MG63 (cell line): ENCODE results near the gene MAML1. TPM values are rescaled to one million over a fixed set of nuclear protein-coding genes. Genes with fewer than 3 reads are reported as not detected.

Source experiments
- DNase-seq: peaks from one replicate; pipeline ENCODE4 v3.0.0-alpha.2; 2020
- H3K27me3 ChIP-seq: fragments of 250-450 bp; sonication (Bioruptor Pico); 2 replicates; pipeline ENCODE4 v1.5.1; 2020; ENCODE audit warnings: mild to moderate bottlenecking, moderate library complexity
- H3K36me3 ChIP-seq: fragments of 250-450 bp; sonication (Bioruptor Pico); 2 replicates; pipeline ENCODE4 v1.5.1; 2020; ENCODE audit warnings: mild to moderate bottlenecking, moderate library complexity
- H3K4me3 ChIP-seq: fragments of 250-450 bp; sonication (Bioruptor Pico); 2 replicates; pipeline ENCODE4 v1.5.1; 2020; ENCODE audit warnings: mild to moderate bottlenecking, moderate library complexity
- H3K9me3 ChIP-seq: fragments of 250-450 bp; sonication (Bioruptor Pico); 2 replicates; pipeline ENCODE4 v1.5.1; 2020; ENCODE audit warnings: mild to moderate bottlenecking, moderate library complexity
- total RNA-seq: library from RNA; depleted of rRNA; stranded (reverse); fragments of >200 nt; shearing (Covaris generic); gene quantifications from 2 replicates; pipeline ENCODE4 v1.2.3, GENCODE V29; 2014; ENCODE audit warnings: low replicate concordance

Gene MAML1
- total RNA-seq, 1 experiment from 2014 or later: 21.3 TPM

- peak; percentile 38 for DNase-seq
- no peaks in the 10 kb centered on the region for H3K9me3 ChIP-seq
- no peak overlapping the region for H3K4me3 ChIP-seq
- H3K36me3 ChIP-seq: peaks cover 20% of the 10 kb centered on the region
- no peaks in the 10 kb centered on the region for H3K27me3 ChIP-seq
These were observed 29.6 kb downstream of the MAML1 start for GRCh38 chr5:179762079-179762780.

DNA sequence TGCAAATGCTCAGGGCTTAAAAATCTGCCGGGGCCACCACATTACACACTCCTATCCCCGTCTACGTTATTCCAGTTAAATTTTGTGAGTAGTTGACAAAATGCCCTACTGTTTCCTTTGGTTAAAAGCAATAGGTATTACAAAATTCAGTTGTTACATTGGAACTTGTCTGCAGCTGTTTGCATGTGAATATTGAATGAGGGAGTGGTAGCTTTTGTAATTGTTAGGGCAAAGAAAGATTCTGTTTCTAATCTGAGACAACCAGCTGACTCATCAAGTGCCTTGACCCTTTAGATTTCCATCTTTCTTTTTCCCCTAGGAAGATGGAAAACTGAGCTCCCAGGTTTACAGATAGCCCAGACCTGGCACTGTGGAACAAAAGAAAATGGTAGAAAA, 30.2 kb downstream of the MAML1 start:
- no peaks in the 10 kb centered on the region for H3K27me3 ChIP-seq
- H3K4me3 ChIP-seq: no peak overlapping the region
- peaks cover 25% of the 10 kb centered on the region for H3K36me3 ChIP-seq
- H3K9me3 ChIP-seq: no peaks in the 10 kb centered on the region
- DNase-seq: no peak

GRCh38 chr5:179763215-179763945, 30.8 kb downstream of the MAML1 start:
- no peaks in the 10 kb centered on the region for H3K27me3 ChIP-seq
- peaks cover 30% of the 10 kb centered on the region for H3K36me3 ChIP-seq
- no peaks in the 10 kb centered on the region for H3K9me3 ChIP-seq
- no peak overlapping the region for H3K4me3 ChIP-seq
- DNase-seq: peak; percentile 71

GRCh38 chr5:179764056-179764455, 31.4 kb downstream of the MAML1 start:
- DNase-seq: no peak
- Histone ChIP-seq H3K9me3 (no peaks in the 10 kb centered on the region), H3K4me3 (no peak overlapping the region), H3K36me3 (peaks cover 37% of the 10 kb centered on the region), H3K27me3 (no peaks in the 10 kb centered on the region)

DNA sequence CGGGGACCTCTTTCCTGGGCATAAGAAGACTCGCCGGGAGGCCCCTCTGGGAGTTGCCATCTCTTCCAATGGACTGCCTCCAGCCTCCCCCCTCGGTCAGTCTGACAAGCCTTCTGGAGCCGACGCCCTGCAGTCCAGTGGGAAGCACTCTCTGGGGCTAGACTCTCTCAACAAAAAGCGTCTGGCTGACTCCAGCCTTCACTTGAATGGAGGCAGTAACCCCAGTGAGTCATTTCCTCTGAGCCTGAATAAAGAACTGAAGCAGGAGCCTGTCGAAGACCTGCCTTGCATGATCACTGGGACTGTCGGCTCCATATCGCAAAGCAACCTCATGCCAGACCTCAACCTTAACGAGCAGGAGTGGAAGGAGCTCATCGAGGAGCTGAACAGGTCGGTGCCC, 32.8 kb downstream of the MAML1 start:
- no peak overlapping the region for H3K4me3 ChIP-seq
- H3K36me3 ChIP-seq: peaks cover 50% of the 10 kb centered on the region
- no peaks in the 10 kb centered on the region for H3K9me3 ChIP-seq
- DNase-seq: peak; percentile 89
- no peaks in the 10 kb centered on the region for H3K27me3 ChIP-seq

DNA sequence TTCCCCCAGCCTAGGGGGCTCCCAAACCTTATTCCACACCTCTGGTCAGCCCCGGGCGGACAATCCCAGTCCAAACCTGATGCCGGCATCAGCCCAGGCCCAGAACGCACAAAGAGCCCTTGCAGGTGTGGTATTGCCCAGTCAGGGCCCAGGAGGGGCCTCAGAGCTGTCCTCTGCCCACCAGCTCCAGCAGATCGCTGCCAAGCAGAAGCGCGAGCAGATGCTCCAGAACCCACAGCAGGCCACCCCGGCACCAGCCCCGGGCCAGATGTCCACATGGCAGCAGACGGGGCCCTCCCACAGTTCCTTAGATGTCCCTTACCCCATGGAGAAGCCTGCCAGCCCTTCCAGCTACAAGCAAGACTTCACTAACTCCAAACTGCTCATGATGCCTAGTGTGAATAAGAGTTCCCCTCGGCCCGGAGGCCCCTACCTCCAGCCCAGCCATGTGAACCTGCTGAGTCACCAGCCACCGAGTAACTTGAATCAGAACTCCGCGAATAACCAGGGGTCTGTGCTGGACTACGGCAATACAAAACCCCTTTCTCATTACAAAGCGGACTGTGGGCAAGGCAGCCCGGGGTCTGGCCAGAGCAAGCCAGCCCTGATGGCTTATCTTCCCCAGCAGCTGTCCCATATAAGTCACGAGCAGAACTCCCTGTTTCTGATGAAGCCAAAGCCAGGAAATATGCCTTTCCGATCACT, 33.6 kb downstream of the MAML1 start:
- Histone ChIP-seq H3K36me3 (peaks cover 58% of the 10 kb centered on the region), H3K9me3 (no peaks in the 10 kb centered on the region), H3K4me3 (no peak overlapping the region), H3K27me3 (no peaks in the 10 kb centered on the region)
- peak; percentile 18 for DNase-seq

DNA sequence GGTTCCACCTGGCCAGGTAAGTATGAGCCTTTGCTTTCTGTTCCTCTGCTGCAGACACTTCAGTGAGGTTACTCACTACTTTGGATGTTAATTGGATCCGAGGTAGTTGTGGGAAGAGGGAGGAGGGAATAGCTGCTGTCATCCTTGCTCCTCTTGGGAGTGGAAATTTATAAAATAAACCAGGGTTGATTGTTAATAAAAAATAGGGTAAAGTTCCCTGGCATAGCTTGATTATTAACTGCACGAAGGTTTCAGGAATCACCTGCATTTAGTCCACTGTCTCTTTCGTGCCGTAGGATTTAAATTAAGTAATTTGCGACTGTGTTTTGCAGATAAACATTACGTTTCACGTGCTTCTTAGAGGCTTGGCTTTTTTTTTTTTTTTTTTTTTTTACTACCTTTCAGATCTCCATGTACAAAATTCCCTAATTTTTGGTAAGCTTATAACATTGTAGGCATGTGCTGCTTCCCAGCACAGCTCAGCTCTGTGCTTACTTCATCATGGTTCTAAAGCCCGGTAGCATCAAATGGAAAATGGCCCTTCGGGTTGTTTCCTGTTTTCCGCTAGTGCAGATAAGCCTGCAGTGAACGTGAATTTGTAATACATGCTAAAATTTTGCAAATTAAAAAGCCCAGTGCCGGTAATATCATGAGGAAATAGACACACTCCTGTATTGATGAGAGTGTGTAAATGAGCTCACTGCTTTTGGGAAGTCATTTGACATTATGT, 34.3 kb downstream of the MAML1 start:
- no peaks in the 10 kb centered on the region for H3K9me3 ChIP-seq
- H3K4me3 ChIP-seq: no peak overlapping the region
- no peaks in the 10 kb centered on the region for H3K27me3 ChIP-seq
- no peak for DNase-seq
- peaks cover 65% of the 10 kb centered on the region for H3K36me3 ChIP-seq

- Histone ChIP-seq H3K9me3 (no peaks in the 10 kb centered on the region), H3K36me3 (peaks cover 72% of the 10 kb centered on the region), H3K27me3 (no peaks in the 10 kb centered on the region), H3K4me3 (no peak overlapping the region)
- DNase-seq: no peak
These were observed 35.0 kb downstream of the MAML1 start for GRCh38 chr5:179767496-179768100.

GRCh38 chr5:179768326-179769085, 35.9 kb downstream of the MAML1 start:
- peaks cover 81% of the 10 kb centered on the region for H3K36me3 ChIP-seq
- DNase-seq: no peak

GRCh38 chr5:179769271-179769670, 36.6 kb downstream of the MAML1 start:
- H3K9me3 ChIP-seq: no peaks in the 10 kb centered on the region
- DNase-seq: no peak
- H3K27me3 ChIP-seq: no peaks in the 10 kb centered on the region
- peaks cover 85% of the 10 kb centered on the region for H3K36me3 ChIP-seq
- no peak overlapping the region for H3K4me3 ChIP-seq

More at GRCh38 chr5:179768326-179769085, 35.9 kb downstream of the MAML1 start:
- H3K27me3 ChIP-seq: no peaks in the 10 kb centered on the region
- no peak overlapping the region for H3K4me3 ChIP-seq
- H3K9me3 ChIP-seq: no peaks in the 10 kb centered on the region

- no peak overlapping the region for H3K4me3 ChIP-seq
- H3K27me3 ChIP-seq: no peaks in the 10 kb centered on the region
- no peak for DNase-seq
- H3K36me3 ChIP-seq: peaks cover 90% of the 10 kb centered on the region
- H3K9me3 ChIP-seq: no peaks in the 10 kb centered on the region
These were observed 37.2 kb downstream of the MAML1 start for GRCh38 chr5:179769796-179770195.

DNA sequence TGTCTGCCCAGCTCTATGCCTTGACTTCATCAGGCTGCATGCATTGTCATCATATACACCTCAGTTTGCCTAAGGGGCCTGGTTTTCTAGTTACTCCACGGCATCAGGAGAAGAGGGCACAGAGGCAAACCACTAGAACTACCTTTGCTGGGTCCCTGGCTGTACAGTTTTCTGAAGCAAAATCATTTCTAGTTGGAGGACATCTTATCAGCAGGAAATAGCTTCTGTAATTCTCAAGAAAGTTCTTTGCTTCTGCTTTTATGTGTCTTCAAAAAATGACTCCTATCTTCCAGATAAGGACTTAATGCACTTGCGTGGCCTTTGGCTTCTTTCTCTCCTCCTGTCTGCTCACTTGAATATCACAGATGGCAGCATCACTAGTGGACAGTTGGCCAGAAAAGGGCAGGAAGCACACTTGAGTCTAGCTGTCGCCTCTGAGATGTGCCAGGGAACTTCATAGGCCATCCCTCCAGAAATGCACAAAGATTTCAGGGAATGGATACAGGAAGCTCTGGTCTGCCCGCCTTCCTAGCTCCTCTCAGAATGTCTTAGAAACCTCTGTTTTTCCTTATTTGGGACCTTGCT, 38.8 kb downstream of the MAML1 start:
- H3K9me3 ChIP-seq: no peaks in the 10 kb centered on the region

DNA sequence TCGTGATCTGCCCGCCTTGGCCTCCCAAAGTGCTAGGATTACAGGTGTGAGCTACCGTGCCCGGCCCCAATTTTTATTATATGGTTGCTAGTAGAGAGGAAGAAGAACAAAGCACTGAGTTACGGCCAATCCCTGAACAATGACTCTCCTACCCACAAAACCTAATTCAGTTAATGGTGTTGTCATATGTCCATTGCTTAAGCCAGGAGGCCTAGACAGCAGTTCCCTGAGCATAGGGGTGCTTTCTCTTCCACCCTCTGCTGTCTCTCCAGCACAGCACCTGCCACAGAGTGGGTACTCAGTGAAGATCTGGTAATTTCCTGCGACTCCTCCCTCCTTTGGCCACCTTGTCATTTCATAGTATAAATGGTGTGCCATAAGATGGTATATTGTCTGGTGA, 39.7 kb downstream of the MAML1 start:
- DNase-seq: no peak
- Histone ChIP-seq H3K36me3 (peaks cover 94% of the 10 kb centered on the region), H3K27me3 (no peaks in the 10 kb centered on the region), H3K9me3 (no peaks in the 10 kb centered on the region), H3K4me3 (no peak overlapping the region)

More for the DNA sequence above, 38.8 kb downstream of the MAML1 start:
- no peak overlapping the region for H3K4me3 ChIP-seq
- H3K27me3 ChIP-seq: no peaks in the 10 kb centered on the region
- no peak for DNase-seq
- peaks cover 97% of the 10 kb centered on the region for H3K36me3 ChIP-seq

DNA sequence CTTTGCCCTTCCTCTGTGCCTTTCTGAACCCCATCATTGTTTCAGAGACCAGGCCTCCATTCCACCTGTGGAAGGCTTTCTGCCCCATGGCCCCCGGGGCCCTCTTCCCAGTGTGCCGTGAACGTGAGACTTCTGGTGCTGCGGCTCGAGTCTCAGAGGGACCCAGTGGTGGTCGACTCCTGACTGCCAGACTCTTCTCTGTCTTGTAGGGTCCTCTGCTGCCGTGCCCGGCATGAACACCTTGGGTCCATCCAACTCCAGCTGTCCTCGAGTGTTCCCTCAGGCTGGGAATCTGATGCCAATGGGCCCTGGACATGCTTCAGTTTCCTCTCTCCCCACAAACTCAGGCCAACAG, 41.0 kb downstream of the MAML1 start:
- peaks cover 86% of the 10 kb centered on the region for H3K36me3 ChIP-seq
- H3K9me3 ChIP-seq: no peaks in the 10 kb centered on the region
- DNase-seq: no peak
- H3K27me3 ChIP-seq: no peaks in the 10 kb centered on the region
- no peak overlapping the region for H3K4me3 ChIP-seq

DNA sequence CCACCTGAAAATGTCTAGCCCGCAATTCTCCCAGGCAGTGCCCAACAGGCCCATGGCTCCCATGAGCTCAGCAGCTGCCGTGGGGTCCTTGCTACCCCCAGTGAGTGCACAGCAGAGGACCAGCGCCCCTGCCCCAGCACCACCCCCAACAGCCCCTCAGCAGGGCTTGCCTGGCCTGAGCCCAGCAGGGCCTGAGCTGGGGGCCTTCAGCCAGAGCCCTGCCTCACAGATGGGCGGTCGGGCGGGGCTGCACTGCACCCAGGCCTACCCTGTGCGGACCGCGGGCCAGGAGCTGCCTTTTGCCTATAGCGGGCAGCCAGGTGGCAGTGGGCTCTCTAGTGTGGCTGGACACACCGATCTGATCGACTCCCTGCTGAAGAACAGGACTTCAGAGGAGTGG, 41.8 kb downstream of the MAML1 start:
- DNase-seq: no peak
- Histone ChIP-seq H3K4me3 (no peak overlapping the region), H3K27me3 (no peaks in the 10 kb centered on the region), H3K9me3 (no peaks in the 10 kb centered on the region), H3K36me3 (peaks cover 81% of the 10 kb centered on the region)
